T-helper 2 cell (primary cell): ENCODE results near the gene CUEDC1.

Experiments
- DNase-seq, 5 experiments: peaks; one replicate each; pipeline versions ENCODE4 v3.0.0 to v3.0.0-alpha.2; 2012 to 2022

The CUEDC1 gene

DNA sequence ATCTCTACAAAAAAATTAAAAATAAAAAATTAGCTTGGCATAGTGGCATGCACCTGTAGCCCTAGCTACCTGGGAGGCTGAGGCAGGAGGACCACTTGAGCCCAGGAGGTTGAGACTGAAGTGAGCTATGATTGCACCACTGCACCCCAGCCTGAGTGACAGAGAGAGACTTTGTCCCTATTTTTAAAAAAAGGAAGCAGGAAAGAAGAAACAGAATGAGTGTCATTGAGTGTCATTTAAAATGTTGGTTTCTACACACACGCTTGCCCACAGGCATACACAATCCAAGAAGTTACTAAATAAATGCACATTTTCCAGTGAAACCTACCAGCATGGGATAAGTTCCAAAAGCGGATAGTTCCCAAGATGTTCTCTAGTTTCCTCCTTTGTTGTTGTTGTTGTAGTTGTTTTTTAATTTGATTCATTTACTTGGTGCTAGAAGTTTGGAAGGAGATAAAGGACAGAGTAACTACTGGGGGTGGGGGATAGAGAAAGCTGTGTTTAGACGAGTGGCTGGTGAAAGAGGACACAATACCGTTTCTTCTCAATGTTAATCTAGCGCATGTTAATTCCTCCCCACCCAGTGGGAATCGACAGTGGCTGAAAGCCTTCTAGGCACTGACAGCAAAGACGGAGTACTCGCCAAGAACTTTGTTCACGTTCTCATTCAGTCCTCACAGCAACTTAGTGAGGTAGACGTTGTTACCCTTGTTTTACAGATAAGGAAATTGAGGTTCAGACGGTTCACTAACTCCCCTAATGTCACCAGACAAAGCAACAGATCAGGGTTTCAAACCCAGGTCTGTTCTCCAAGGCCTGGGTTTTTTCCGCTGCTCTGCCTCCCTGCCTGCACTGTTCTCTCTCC lies 122.7 kb downstream of the CUEDC1 start:
- no peak for DNase-seq

DNA sequence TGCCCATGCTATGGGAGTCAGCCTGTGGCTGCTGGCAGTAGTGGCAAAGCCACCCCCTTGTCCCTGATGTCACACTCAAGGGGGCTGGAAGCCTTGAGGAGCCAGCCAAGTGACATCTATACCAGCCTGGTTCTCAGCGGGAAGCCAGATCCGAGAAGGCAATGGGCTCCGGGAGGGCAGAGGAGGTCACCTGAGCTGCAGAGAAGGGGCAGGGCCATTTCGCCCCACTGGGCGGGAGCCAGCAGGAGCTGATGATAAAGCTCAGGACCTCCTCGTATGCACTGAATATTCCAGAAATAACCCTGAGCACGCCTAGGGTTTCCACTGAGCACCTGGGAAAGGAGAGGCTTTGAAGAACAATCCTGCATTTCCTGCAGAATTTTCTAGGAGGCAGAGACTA lies 124.3 kb downstream of the CUEDC1 start:
- no peak for DNase-seq

DNA sequence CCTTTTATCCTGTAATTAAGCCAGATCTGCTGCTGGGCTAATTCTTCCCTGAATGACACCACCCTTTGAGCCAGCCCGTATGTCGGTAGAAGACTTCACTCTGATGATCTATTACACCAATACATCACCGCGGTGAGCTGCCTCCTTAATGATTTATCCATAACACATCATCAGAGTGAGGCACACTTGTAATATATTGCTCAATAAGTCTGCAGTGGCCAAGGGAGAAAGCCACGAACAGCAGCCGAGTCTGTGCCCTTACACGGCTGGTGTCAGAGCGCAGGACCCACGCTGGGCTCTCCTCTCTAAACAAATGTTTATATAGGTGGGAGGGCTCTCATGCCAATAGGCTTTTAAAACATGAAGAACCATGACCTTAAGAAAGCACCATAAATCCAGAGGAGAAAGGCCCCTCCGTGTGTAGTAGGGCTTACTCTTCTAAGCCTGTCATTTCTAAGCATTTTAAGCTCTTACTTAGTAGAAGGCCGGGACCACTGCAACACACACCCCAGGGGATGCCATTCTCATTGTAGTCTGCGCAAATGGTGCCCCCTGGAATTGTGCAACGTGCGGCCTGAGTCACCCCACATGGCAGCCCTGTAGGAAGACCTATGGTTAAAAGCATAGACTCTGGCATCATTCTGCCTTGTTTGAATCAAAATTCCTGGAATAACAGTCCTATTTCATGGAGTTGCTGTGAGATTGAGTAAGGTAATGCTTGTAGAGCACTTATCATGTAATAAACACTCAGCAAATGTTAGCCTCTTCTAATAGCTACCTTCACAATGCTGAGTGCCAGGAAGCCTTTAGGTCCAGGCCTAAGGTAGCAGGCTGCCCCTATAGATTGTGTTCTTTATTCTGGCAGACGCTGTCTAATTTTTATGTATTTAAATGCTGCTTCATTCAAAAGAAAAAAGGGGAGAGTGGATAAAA lies 131.5 kb downstream of the CUEDC1 start:
- DNase-seq: no peak

DNA sequence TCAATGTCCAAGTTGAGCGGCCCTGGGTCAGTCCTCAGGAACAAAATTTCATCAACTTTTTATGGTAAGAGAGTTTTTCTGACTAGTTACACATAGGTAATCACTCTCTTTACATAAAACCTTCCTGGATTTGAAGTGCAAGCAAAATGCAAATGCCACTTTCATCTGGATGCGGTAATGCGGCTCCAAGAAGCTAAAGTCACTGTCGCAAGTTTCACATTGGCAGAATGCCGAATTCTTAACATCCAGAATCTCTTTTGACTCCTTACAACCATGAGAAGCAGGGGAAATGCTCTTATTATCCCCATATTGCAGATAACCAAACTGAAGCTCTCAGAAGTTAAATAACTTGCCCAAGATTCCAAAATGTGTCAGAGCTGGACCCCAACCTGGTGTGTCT lies 135.3 kb downstream of the CUEDC1 start:
- no peak for DNase-seq

DNA sequence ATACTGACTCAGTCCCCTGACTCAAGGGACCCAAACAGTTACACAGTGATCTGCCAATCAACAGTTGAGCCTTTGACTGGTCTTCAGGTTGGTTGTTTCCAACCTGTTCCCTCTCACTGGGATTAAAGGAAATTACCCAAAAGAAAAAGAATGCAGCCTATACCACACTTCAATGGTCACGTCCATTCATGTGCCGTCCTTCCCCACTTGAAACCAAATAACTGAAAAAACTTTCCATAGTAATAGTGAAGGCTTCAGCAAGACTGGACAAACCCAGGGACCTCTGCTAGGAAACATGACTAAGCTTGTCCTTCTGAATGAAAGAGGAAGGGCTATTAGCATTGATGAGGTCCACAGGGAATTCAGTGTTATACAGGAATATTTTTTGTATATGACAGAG lies 135.9 kb downstream of the CUEDC1 start:
- no peak for DNase-seq

DNA sequence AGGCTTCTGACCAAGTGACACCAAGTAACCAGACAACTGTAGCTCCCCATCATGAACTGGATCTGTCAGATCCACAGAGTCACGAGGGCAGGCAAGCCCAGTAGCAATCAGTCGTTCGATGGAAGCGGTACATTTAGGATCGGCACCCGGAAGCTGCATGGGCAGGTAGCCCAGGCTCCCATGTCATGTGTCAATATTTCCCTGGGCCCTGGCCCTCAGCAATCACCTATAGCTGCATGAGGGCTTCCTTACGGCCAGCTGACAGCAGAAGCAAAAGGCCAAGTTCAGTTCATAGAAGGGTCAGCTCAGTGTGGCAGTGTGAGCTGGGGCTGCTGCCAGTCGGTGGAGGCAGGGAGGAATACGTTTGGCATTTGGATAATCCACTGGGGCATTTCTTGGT lies 137.1 kb downstream of the CUEDC1 start:
- no peak for DNase-seq

DNA sequence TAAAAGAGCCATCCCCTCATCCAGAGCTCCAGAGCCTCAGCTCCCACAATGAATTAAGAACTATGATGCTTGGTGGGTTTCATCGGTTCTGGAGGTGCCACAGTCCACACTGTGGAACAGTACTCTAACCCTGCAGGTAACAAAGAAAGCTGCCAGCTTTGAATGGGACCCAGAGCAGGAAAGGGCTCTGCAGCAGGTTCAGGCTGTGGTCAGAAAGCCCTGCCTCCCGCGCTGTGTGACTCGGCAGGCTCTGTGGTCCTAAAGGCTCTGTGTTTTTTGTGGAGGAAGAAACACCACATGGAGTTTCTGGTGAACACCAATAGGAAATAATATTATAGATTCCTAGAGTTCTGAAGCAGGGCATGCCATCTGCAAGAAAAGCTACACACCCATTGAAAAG lies 137.9 kb downstream of the CUEDC1 start:
- DNase-seq: no peak

DNA sequence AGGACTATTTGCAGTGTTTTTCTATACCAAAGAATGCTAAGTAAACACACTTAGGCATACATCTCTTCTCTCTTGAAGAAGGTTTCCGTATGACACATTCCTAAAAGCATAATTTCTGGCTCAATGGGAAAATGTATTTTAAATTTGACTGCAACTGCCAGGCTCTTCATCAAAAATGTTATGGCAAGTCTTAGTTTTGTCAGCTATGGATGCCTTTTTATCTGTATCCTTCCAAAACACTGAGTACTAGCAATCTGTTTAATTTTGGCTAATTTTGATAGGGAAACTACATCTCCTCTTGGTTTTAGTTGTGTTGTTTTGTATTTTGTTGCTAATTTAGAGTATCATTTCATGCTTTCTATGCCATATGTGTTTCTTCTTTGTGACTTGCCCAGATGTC lies 140.8 kb downstream of the CUEDC1 start:
- DNase-seq: no peak

DNA sequence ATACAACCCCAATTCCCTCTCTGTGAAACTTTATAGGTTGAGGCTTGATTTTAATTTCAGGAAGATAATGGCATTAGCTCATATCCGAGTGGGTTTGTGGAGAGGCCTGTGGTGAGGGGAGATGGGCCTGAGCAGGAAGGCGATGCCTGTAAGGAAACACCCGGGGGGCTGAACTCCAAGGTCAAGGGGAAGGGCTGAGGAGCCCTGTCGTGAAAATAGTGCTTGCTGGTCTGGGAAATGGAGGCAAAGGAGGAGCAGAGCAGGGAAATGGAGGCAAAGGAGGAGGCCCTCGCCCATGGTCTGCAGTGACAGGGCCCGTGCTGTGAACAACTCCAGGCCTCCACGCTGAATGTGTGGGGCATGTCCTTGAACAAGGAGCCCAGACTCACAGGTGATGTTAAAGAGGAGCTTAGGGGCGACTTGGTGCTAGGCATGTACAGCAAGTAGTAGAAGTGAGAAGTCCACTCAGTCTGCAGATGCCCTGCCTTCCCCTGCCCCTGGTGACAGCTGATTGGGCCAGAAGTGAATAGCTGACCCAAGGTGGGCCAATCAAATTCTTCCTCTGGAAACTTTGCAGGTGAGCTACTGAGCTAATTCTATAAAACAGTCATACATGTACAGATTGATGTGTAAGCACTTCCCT lies 143.5 kb downstream of the CUEDC1 start:
- DNase-seq: no peak
